Activated T-cell treated with anti-CD3 and anti-CD28 coated beads, Interleukin-2, amount 50 U/mL, for 72 hours (primary cell): ENCODE measurements around the gene TPPP. TPM values are rescaled to one million over a fixed set of nuclear protein-coding genes. Genes with fewer than 3 reads are reported as not detected.

Experiments used
- ATAC-seq, 2 donors: fragments of 150-1000 bp; cut with Tn5 transposase; replicated peaks in 1 of 2; 2 replicates each; pipeline ENCODE4 v1.10.0; 2021; ENCODE audit warnings: moderate library complexity in 2 of 2, mild to moderate bottlenecking in 1 of 2
- DNase-seq, 2 donors: peaks; one replicate each; pipeline ENCODE4 v3.0.0; 2021 to 2022; ENCODE audit warnings: mixed read lengths in 1 of 2
- H3K27ac Mint-ChIP-seq: one replicate; pipeline ENCODE4 v1.8.0; 2022; ENCODE audit warnings: mild to moderate bottlenecking, moderate library complexity, mixed read lengths
- H3K27me3 Mint-ChIP-seq: one replicate; pipeline ENCODE4 v1.8.0; 2022; ENCODE audit warnings: low read depth, mixed read lengths
- H3K36me3 Mint-ChIP-seq, 2 donors: one replicate each; pipeline ENCODE4 v1.8.0; 2022; ENCODE audit warnings: mixed read lengths in 2 of 2, mild to moderate bottlenecking in 1 of 2; ENCODE audit not compliant: insufficient read depth in 2 of 2
- H3K4me1 Mint-ChIP-seq: one replicate; pipeline ENCODE4 v1.8.0; 2022; ENCODE audit warnings: low read depth, mixed read lengths
- H3K4me3 Mint-ChIP-seq, 2 donors: one replicate each; pipeline ENCODE4 v1.8.0; 2022; ENCODE audit warnings: mild to moderate bottlenecking in 2 of 2, mixed read lengths in 2 of 2, moderate library complexity in 2 of 2
- H3K9me3 Mint-ChIP-seq, 2 donors: one replicate each; pipeline ENCODE4 v1.8.0; 2022; ENCODE audit warnings: mixed read lengths in 2 of 2
- total RNA-seq, 2 donors: library from RNA; stranded (reverse); gene quantifications; one replicate each; pipeline ENCODE4 v1.2.3, GENCODE V29; 2022

TPPP gene
- total RNA-seq, 2 donors from 2014 or later, result 0.29 to 0.32 TPM

GRCh38 chr5:651296-652022 is 41.7 kb downstream of the TPPP start:
- no peaks in the 10 kb centered on the region for H3K9me3 Mint-ChIP-seq
- no peak overlapping the region for H3K4me3 Mint-ChIP-seq
- H3K27ac Mint-ChIP-seq, result no peak overlapping the region
- H3K36me3 Mint-ChIP-seq, result peaks cover 5 to 6% of the 10 kb centered on the region in 2 donors
- H3K4me1 Mint-ChIP-seq, result no peaks in the 10 kb centered on the region
- H3K27me3 Mint-ChIP-seq, result no peaks in the 10 kb centered on the region
- DNase-seq (no peak), ATAC-seq (no peak)

DNA sequence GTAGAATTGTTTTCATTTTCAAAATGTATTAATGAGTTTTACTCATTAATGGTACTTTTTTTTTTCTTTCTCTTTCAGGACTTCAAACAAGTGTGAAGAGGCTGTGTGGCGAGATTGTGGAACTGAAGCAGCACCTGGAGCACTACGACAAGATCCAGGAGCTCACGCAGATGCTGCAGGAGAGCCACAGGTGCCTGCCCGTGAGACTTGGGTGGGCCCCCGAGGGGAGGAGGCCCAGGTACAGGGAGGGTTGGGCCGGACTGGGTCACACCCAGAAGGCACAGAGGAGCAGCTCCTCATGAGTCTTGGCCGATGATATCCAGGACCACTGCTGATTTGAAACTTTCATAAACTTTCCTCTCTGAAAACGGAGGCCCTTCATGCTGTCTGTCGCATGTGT is 45.4 kb downstream of the TPPP start:
- Mint-ChIP-seq H3K27me3 (no peaks in the 10 kb centered on the region), H3K27ac (no peak overlapping the region), H3K4me1 (no peaks in the 10 kb centered on the region), H3K4me3 (no peak overlapping the region), H3K36me3 (peaks cover 0 to 4% of the 10 kb centered on the region in 2 donors), H3K9me3 (no peaks in the 10 kb centered on the region)
- DNase-seq, result no peak
- no peak for ATAC-seq

DNA sequence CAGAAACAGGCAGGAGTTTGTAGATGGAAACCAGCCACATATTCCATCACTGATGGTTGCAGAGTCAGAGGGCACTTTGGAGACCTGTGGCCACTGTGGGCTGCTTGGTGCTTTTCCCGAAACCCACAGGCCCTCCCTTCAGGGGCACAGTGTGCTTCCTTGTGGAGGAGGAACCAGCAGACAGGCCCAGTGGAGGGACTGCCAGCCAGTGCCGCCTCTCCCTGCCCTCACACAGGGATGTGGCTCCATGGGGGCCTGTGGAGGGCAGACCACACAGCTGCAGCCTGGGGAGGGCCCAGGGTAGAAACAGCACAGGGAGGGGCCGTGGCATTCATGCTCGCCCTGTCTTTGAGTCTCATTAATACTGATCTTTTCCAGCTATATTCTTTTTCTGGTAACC is 45.8 kb downstream of the TPPP start:
- Mint-ChIP-seq H3K27ac (no peak overlapping the region), H3K4me3 (no peak overlapping the region), H3K9me3 (no peaks in the 10 kb centered on the region), H3K36me3 (peaks cover 0 to 4% of the 10 kb centered on the region in 2 donors), H3K27me3 (no peaks in the 10 kb centered on the region), H3K4me1 (no peaks in the 10 kb centered on the region)
- ATAC-seq (no peak), DNase-seq (no peak)

GRCh38 chr5:646396-647201 is 46.6 kb downstream of the TPPP start:
- Mint-ChIP-seq H3K4me1 (no peaks in the 10 kb centered on the region), H3K4me3 (no peak overlapping the region), H3K27me3 (no peaks in the 10 kb centered on the region), H3K9me3 (no peaks in the 10 kb centered on the region), H3K27ac (no peak overlapping the region), H3K36me3 (peaks cover 0 to 4% of the 10 kb centered on the region in 2 donors)
- DNase-seq (no peak), ATAC-seq (no peak)

DNA sequence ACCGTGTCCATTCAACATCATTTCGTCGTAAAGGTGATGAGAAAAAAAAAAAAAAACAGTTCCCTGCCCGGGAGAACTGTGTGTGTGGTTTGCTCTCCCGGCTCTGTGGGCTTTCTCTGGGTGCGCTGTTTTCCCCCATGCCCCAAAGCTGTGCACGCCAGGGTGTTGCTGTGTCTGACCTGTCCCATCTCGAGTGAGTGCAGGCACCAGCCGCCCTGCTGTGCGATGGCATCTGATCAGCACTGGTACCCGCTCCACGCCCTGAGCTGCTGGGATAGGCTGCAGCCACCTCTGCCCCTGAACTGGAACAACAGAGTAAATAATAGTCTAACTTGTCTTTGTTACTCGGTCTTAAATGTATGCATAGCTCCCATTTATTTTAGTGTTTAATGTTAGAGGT is 47.7 kb downstream of the TPPP start:
- DNase-seq, result no peak
- Mint-ChIP-seq H3K4me1 (no peaks in the 10 kb centered on the region), H3K4me3 (no peak overlapping the region), H3K27me3 (no peaks in the 10 kb centered on the region), H3K27ac (no peak overlapping the region), H3K9me3 (no peaks in the 10 kb centered on the region), H3K36me3 (peaks cover 0 to 4% of the 10 kb centered on the region in 2 donors)
- ATAC-seq, result no peak

DNA sequence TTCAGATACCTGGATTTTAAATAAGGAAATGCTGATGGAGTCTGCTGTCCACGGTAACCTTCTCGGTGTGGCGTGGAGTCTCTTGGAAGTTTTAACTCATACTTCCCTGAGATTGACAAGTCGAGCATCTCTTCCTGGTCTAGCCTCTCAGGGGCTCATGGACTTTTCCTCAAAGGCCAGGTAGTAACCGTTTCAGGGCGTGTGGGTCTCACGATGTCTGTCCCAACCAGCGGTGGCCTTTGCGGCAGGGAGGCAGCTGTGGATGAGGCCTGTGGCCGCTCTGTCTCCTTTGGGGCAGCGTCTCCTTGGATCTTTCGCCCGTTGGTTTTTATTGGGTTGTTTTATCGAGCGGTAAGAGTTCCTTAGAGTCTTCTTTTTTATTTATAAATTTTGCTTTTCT is 48.2 kb downstream of the TPPP start:
- Mint-ChIP-seq H3K27ac (no peak overlapping the region), H3K9me3 (no peaks in the 10 kb centered on the region), H3K27me3 (no peaks in the 10 kb centered on the region), H3K4me3 (no peak overlapping the region), H3K4me1 (no peaks in the 10 kb centered on the region), H3K36me3 (peaks cover 0 to 4% of the 10 kb centered on the region in 2 donors)
- no peak for DNase-seq
- ATAC-seq, result no peak

GRCh38 chr5:644509-644908 is 48.6 kb downstream of the TPPP start:
- Mint-ChIP-seq H3K4me1 (no peaks in the 10 kb centered on the region), H3K27ac (no peak overlapping the region), H3K4me3 (no peak overlapping the region), H3K27me3 (no peaks in the 10 kb centered on the region), H3K9me3 (no peaks in the 10 kb centered on the region), H3K36me3 (peaks cover 0 to 4% of the 10 kb centered on the region in 2 donors)
- ATAC-seq, result no peak
- no peak for DNase-seq

- DNase-seq (no peak), ATAC-seq (no peak)
- Mint-ChIP-seq H3K4me3 (no peak overlapping the region), H3K9me3 (no peaks in the 10 kb centered on the region), H3K27me3 (no peaks in the 10 kb centered on the region), H3K27ac (no peak overlapping the region), H3K4me1 (no peaks in the 10 kb centered on the region), H3K36me3 (peaks cover 0 to 4% of the 10 kb centered on the region in 2 donors)
Observed at GRCh38 chr5:643811-644271, 49.3 kb downstream of the TPPP start.

- Mint-ChIP-seq H3K4me3 (no peak overlapping the region), H3K9me3 (no peaks in the 10 kb centered on the region), H3K4me1 (no peaks in the 10 kb centered on the region), H3K36me3 (peaks cover 0 to 4% of the 10 kb centered on the region in 2 donors), H3K27ac (no peak overlapping the region), H3K27me3 (no peaks in the 10 kb centered on the region)
- no peak for DNase-seq
- ATAC-seq, result no peak
Observed at GRCh38 chr5:643351-643801, 49.8 kb downstream of the TPPP start.

DNA sequence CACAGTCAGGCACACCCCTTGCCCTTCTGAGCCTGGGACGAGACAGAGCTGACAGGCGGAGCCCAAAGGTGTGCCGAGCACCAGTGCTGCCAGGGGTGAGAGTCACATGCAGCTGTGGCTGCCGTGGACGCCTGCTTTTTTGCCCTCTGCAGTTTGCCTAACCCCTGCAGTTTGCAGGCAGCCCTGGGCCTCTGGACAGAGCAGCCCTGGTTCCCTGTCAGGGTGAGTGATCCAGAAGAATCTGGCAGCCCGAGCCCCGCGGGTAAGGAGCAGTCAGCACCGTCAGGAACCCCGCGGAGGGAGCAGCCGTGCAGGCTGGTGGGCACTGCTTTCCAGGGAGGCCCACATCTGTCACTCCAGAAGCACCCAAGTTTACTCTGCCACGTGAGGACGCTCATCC is 50.7 kb downstream of the TPPP start:
- Mint-ChIP-seq H3K36me3 (peaks cover 1 to 4% of the 10 kb centered on the region in 2 donors), H3K27ac (no peak overlapping the region), H3K4me3 (no peak overlapping the region), H3K9me3 (no peaks in the 10 kb centered on the region), H3K4me1 (no peaks in the 10 kb centered on the region), H3K27me3 (no peaks in the 10 kb centered on the region)
- no peak for DNase-seq
- ATAC-seq, result no peak

GRCh38 chr5:641331-641765 is 51.8 kb downstream of the TPPP start:
- no peak overlapping the region for H3K27ac Mint-ChIP-seq
- H3K4me3 Mint-ChIP-seq, result no peak overlapping the region
- no peaks in the 10 kb centered on the region for H3K27me3 Mint-ChIP-seq
- no peaks in the 10 kb centered on the region for H3K4me1 Mint-ChIP-seq
- DNase-seq, result no peak
- ATAC-seq, result no peak
- no peaks in the 10 kb centered on the region for H3K9me3 Mint-ChIP-seq
- peaks cover 2 to 4% of the 10 kb centered on the region in 2 donors for H3K36me3 Mint-ChIP-seq

DNA sequence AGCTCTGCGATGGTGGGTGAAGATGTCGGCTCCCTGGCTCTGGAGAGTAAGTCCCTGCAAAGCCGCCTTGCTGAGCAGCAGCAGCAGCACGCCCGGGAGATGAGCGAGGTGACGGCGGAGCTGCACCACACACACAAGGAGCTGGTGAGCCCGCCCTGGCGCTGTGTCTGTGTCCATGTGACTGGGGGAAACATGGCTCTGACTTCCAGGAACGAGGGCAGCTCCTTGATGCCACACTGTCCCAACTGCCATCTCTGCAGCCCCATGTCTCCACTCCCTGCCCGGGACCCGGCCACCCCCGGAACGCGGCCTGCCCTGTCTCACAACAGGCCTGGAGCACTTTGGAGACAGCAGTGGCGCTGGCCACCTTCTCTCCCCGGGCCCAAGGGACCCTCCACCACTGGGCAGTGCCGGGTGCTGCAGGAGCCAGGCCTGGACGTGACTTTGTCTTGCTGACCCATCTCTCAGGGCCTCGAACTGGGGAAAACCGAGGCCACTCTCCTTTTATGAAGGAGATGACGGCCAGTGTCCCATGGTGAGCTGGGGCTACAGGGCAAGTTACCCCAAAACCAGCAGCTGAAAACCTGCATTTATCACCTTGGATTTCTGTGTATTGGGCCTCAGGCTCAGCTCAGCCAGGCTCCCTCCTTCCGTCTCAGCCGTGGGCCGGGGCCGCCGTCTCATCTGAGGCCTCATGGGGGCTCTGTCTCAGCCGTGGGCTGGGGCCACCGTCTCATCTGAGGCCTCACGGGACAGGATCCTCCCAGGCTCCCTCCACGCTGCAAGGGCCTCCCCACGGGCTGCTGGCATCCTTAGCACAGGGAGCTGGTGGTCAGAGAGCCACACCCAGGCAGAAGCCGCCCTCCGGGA is 52.5 kb downstream of the TPPP start:
- Mint-ChIP-seq H3K27ac (no peak overlapping the region), H3K36me3 (peaks cover under 1 to 7% of the 10 kb centered on the region in 2 donors)

More for the DNA sequence above, 52.5 kb downstream of the TPPP start:
- Mint-ChIP-seq H3K4me3 (no peak overlapping the region), H3K9me3 (no peaks in the 10 kb centered on the region), H3K27me3 (no peaks in the 10 kb centered on the region), H3K4me1 (no peaks in the 10 kb centered on the region)
- no peak for DNase-seq
- no peak for ATAC-seq
